Prostate gland (tissue), 2 donors: Measurements from ENCODE around the gene MSRB2. TPM values are rescaled to one million over a fixed set of nuclear protein-coding genes. Genes with fewer than 3 reads are reported as not detected.

ENCODE experiments used
- DNase-seq: peaks from one replicate; pipeline ENCODE4 v3.0.0-alpha.2; 2019; ENCODE audit warnings: low spot score
- H3K27ac ChIP-seq, 2 donors: fragments of 200-600 bp; sonication (generic); 2 replicates each; pipeline ENCODE4 v1.5.1; 2017 to 2019
- H3K27me3 ChIP-seq: fragments of 200-600 bp; sonication (generic); replicated peaks from 2 replicates; pipeline ENCODE4 v1.5.1; 2019; ENCODE audit not compliant: insufficient read depth
- H3K36me3 ChIP-seq, 2 donors: fragments of 200-600 bp; sonication (generic); 1 replicate in 1 of 2; 2 replicates in 1 of 2; pipeline versions ENCODE4 v1.5.1 to v1.8.1; 2017 to 2019
- H3K4me1 ChIP-seq: fragments of 200-600 bp; sonication (generic); replicated peaks from 2 replicates; pipeline ENCODE4 v1.5.1; 2019
- H3K4me3 ChIP-seq, 2 donors: fragments of 200-600 bp; sonication (generic); 2 replicates each; pipeline ENCODE4 v1.5.1; 2017 to 2019
- H3K9me3 ChIP-seq: fragments of 200-600 bp; sonication (generic); 2 replicates; pipeline ENCODE4 v1.5.1; 2017
- POLR2A ChIP-seq: fragments of 450-650 bp; IDR thresholded peaks from one replicate; pipeline ENCODE4 v1.6.1; 2016; ENCODE audit warnings: antibody characterized with exemption, mild to moderate bottlenecking
- POLR2AphosphoS5 ChIP-seq: sonication (generic); formaldehyde crosslinking; IDR thresholded peaks from one replicate; pipeline ENCODE4 v1.6.1; 2017; ENCODE audit warnings: antibody characterized with exemption
- WGBS: methylation state at CpG from one replicate; pipeline ENCODE4 v1.1.5; 2018; 5-methylcytosine and 5-hydroxymethylcytosine counted together
- intact Hi-C: fragments of 100-400 bp; cut with DNase I; formaldehyde crosslinking; loops from one replicate; pipeline ENCODE4 v1.14.2; 2022
- total RNA-seq, 2 donors: library from RNA; depleted of rRNA; stranded (reverse); fragments of >200 nt; gene quantifications; one replicate each; pipeline ENCODE4 v1.1.0, GENCODE V29; 2016
- TF ChIP-seq, protein P1 (sequence below), 4 experiments: fragments of 200-600 bp in 2 of 4; fragments of 450-650 bp in 2 of 4; sonication (generic) in 2 of 4; IDR thresholded peaks; 1 replicate in 3 of 4; 2 replicates in 1 of 4; pipeline ENCODE4 v1.5.1; 2016 to 2019; ENCODE audit warnings: antibody characterized with exemption in 4 of 4, mild to moderate bottlenecking in 2 of 4, moderate library complexity in 2 of 4

MSRB2 gene
- total RNA-seq = 10 to 100 TPM; 21.2 to 24.5 TPM

DNA sequence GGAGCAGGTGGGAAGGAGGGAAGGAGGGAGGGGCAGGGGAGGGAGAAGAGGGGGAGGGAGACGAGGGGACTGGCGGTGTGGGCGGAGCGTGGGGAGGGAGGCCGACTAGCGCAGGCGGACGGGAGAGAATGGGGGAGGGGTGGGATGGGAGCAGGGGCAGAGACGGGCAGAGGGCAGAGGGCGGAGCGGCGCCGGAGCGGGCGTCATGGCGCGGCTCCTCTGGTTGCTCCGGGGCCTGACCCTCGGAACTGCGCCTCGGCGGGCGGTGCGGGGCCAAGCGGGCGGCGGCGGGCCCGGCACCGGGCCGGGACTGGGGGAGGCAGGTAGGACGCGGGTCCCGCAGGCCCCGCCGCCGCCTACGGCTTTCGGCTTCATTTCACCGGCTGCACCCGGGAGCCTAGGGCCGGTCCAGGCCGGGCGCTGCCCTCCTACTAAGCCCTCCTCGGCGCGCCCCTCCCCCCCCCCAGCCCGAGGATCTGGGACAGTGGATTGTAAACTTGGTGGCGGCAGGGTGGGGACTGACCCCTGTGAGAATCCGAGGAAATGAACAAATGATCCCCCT lies at the start of gene MSRB2:
TSS of gene MSRB2 (plus strand) at position 176 of the 562 bp plus-strand sequence. CDS start at position 206, 30 bp downstream.
- Histone ChIP-seq H3K36me3 (no peaks in the 10 kb centered on the region), H3K27me3 (no peaks in the 10 kb centered on the region), H3K9me3 (no peaks in the 10 kb centered on the region), H3K4me1 (no peaks in the 10 kb centered on the region), H3K4me3 (peak within 1 kb of the TSS; percentile 77 to 87), H3K27ac (peak within 1 kb of the TSS; percentile 87 to 88)
- under 1% methylated on average over 40 of the region's 50 CpGs for WGBS
- intact Hi-C loops = loop anchor here (10.0 kb wide), 1 partner anchor 541 kb away; no protein-coding TSS in a partner anchor
- TF ChIP-seq POLR2A = peak; percentile 92
- TF ChIP-seq, protein P1, sequence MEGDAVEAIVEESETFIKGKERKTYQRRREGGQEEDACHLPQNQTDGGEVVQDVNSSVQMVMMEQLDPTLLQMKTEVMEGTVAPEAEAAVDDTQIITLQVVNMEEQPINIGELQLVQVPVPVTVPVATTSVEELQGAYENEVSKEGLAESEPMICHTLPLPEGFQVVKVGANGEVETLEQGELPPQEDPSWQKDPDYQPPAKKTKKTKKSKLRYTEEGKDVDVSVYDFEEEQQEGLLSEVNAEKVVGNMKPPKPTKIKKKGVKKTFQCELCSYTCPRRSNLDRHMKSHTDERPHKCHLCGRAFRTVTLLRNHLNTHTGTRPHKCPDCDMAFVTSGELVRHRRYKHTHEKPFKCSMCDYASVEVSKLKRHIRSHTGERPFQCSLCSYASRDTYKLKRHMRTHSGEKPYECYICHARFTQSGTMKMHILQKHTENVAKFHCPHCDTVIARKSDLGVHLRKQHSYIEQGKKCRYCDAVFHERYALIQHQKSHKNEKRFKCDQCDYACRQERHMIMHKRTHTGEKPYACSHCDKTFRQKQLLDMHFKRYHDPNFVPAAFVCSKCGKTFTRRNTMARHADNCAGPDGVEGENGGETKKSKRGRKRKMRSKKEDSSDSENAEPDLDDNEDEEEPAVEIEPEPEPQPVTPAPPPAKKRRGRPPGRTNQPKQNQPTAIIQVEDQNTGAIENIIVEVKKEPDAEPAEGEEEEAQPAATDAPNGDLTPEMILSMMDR (IDR thresholded peaks at IDR 0.05) = peak in 1 of 4 experiments; percentile 8
- TF ChIP-seq POLR2AphosphoS5 = peak; percentile 29
- DNase-seq = peak; percentile 92

DNA sequence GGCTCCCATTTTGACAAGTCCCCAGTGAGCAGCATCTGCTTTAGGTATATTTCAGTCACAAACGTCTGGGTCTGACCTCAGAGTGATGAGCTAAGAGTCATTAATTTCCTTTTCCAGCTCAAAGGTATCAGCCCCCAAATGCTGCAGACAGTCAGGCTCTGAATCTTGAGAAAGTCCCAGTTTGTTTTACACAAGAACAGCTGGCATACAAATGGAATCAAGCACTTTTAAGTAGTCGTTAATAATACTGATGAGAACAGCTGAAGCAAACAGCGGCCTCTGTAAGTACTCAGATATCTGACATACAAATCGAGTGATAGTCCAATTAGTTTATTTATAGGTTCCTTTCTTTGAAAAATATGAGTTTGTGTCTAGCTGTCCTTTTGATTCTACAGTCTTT lies 49.4 kb upstream of the MSRB2 start:
- 52% methylated on average over 4 of the region's 4 CpGs for WGBS
- no peaks in the 10 kb centered on the region for H3K27me3 ChIP-seq
- H3K9me3 ChIP-seq = no peaks in the 10 kb centered on the region
- intact Hi-C loops = no loop called here
- no peak for DNase-seq
- no peak overlapping the region for H3K4me3 ChIP-seq
- no peak overlapping the region for H3K27ac ChIP-seq
- no peaks in the 10 kb centered on the region for H3K4me1 ChIP-seq
- TF ChIP-seq, protein P1 (IDR thresholded peaks at IDR 0.05) = no peak
- TF ChIP-seq POLR2A = no peak
- TF ChIP-seq POLR2AphosphoS5 = no peak
- H3K36me3 ChIP-seq = no peaks in the 10 kb centered on the region

DNA sequence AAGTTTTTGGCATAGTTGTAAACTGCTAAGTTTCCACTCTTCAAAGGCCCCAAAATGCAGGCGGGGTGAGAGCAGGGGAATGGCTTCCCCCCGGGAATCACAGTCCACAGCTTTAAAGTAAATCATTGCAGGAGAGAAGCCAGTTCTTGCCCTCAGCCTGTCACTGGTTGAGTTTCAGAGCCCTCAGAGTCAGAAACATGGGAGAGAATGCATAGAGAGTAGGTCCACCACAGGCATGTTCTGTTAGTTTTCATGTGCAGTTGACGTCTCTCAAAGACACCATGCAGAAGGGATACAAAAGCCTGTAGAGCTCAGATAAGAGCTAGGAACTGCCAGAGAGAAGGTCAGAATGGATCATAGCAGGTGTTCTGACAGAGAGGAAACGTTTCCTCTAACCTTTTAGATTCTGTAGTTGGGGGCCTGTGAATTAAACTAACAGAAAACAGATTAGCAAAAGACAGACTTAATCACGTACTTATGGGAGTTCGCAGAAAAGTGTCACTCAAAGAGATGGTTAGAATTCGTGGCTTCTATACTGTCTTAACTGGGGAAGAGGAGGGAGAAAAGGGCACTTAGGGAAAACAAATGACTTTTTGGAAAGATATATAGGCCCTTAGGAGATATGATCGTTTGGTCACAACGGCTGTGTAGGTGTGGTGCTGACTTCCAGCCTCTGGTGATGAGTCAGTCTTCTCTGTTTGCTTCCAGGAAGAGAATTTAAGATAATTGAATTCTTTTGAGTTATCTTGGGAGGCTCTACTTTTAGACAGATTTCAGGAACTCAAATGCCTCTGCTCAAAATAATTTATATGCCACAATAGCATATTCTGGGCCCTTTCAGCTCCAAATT lies 48.0 kb upstream of the MSRB2 start:
- no peak overlapping the region for H3K27ac ChIP-seq
- intact Hi-C loops = no loop called here
- no peaks in the 10 kb centered on the region for H3K36me3 ChIP-seq
- H3K27me3 ChIP-seq = no peaks in the 10 kb centered on the region
- no peaks in the 10 kb centered on the region for H3K9me3 ChIP-seq
- H3K4me1 ChIP-seq = no peaks in the 10 kb centered on the region
- 60% methylated on average over 9 of the region's 9 CpGs for WGBS
- TF ChIP-seq, protein P1 (IDR thresholded peaks at IDR 0.05) = no peak
- TF ChIP-seq POLR2A = no peak
- TF ChIP-seq POLR2AphosphoS5 = no peak
- no peak overlapping the region for H3K4me3 ChIP-seq
- no peak for DNase-seq

DNA sequence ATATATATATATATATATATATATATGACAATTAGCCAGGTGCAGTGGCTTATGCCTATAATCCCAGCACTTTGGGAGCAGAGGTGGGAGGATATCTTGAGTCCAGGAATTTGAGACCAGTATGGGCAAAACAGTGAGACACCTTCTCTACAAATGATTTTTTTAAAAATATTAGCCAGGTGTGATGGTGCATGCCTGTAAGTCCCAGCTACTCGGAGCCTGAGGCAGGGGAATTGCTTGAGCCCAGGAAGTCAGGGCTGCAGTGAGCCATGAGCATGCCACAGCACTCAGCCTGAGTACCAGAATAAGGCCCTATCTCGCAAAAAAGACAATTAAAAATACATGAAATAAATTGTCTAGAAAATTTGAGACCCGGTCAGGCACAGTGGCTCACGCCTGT lies 47.2 kb upstream of the MSRB2 start:
- Histone ChIP-seq H3K4me3 (no peak overlapping the region), H3K36me3 (no peaks in the 10 kb centered on the region), H3K4me1 (no peaks in the 10 kb centered on the region), H3K9me3 (no peaks in the 10 kb centered on the region), H3K27ac (no peak overlapping the region), H3K27me3 (no peaks in the 10 kb centered on the region)
- intact Hi-C loops = no loop called here
- WGBS = 92% methylated on average over 4 of the region's 4 CpGs
- TF ChIP-seq POLR2AphosphoS5 (no peak), POLR2A (no peak)
- TF ChIP-seq, protein P1 (IDR thresholded peaks at IDR 0.05) = no peak
- DNase-seq = no peak
